UCSD-AML1 (cell line): Measurements from ENCODE around the gene SCG3.

ENCODE experiments used
- DNase-seq: peaks from one replicate; lab custom pipeline; 2025; ENCODE audit not compliant: unreplicated experiment; lab: John Stamatoyannopoulos, UW

The SCG3 gene

DNA sequence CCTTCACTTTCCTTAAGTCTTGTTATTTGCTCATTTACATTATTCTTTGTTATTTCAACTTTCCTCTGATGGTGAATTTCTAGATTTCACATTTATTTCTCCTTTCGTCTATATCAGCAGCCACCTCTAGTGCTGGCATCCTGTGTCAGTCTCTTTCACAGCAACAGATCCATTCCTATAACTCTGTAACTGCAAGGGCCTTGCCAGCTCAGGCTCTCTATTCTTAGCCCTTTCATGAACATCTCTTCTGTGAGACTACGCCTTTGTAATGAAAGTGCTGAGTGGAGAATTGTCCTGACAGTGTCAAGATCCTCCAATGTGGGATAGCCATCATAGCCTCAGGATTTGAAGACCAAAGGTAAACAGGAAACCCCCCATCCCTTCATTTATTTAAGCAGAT is 3.9 kb upstream of the SCG3 start:
- DNase-seq = no peak

DNA sequence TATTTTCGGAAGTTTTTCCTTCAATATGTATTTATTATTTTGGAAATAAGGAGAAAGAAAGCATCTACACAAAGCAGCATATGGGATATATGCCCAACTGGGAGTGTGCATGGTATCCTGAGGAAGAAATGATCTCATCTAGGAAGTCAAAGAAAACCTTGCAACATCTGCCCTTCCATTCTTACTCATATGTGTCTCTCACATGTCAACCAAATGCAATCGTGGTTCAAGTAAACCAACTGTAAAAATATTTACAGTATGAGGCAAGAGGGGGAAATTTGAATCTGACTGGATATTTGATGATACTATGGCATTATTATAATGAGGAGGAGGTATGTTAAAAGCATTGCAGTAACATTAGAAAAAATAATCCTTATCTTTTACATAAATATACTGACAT is 3.2 kb upstream of the SCG3 start:
- no peak for DNase-seq

DNA sequence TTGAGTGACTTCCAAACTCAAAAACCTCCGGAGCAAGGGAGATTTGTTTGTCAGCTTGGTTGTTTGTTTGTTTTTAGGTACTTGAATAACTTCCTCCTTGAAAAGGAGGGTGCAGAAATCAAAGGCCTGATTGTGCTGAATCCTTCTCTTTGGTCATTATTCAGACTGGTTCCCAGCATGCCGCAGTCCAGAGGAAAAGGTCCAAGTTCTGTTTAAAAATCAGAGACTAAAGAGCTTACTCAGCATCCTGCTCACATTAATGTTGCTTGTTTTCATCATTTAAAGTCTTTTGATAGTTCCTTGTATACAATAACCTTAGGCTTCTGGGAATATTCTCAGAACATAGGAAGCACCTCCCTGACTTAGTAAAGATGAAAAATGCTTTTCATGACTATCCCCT is 982 bp upstream of the SCG3 start:
- DNase-seq = no peak

DNA sequence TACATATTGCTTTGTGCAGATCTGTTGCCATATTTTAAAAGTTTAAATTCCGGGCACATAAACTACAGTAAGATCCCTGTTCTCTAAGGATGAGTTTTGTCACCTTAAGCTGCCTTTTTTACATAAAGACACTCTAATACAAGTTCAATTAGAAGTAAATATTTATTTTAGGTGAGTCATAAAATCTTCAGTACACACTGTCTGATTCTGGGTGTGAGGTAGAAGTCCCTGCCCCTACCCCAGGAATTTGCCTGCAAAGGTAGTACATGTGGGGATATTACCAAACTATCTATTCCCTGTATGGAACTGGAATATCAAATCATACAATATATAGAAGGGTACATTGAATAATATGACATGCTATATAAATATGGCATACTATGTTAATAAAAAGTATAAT is 6.3 kb downstream of the SCG3 start:
- no peak for DNase-seq

DNA sequence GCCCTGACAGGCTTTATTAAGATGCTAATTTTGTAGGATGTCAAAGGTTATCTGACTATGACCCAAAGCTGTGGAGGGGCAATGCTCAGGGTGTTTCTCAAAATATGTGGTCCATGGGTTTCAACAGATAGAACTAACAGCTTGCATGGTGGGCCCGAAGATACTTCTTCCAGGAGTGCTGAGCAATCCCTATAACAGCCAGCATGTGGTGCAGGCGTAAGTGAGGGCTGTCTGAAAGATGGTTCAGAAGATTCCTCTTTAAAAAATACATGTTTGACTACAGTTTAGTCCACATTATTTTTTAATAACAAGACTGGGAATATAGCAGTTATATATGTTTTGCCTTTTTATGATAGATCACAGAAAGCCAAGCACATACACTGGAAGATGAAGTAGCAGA is 7.6 kb downstream of the SCG3 start:
- no peak for DNase-seq

DNA sequence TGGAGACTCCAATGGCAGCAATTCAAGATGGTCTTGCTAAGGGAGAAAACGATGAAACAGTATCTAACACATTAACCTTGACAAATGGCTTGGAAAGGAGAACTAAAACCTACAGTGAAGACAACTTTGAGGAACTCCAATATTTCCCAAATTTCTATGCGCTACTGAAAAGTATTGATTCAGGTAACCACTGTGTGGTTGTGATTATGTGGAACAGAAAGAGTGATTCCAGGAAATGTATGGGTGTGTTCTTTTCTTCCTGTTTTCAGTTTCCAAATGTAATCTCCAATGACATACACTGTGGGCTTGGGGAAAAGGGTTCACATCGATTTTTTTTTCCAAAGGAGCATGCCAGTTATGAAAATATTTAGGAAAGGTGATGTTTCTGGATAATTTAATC is 10.9 kb downstream of the SCG3 start:
- DNase-seq = no peak

DNA sequence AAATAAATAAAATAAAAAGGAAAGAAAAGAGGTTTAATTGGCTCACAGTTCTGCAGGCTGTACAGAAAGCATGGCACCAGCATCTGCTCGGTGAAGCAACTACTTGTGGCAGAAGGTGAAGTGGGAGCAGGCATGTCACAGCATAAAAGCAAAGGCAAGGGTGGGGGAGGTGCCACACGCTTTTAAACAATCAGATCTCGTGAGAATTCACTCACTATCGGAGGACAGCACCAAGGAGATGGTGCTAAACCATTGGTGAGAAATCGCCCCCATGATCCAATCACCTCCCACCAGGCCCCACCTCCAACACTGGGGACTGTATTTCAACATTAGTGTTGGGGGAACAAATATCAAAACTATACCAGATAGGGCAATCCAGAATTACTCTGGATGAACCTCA is 15.3 kb downstream of the SCG3 start:
- DNase-seq = no peak

DNA sequence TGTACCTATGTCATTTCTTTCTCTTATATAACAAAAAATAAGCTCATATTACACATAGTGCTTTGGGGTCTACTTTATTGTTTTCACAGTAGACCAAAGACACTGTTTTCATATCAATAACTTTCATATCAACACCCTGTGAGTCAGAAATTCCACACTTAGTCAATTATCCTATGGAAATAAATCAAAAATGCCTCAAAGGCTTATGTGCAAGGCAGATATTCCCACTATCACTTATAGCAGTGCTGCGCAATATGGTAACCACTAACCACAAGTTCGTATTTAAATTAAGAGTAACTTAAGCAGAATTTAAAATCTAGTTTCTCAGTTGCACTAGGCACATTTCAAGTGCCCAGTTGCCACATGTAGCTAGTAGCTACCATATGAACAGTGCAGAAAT is 15.9 kb downstream of the SCG3 start:
- no peak for DNase-seq

DNA sequence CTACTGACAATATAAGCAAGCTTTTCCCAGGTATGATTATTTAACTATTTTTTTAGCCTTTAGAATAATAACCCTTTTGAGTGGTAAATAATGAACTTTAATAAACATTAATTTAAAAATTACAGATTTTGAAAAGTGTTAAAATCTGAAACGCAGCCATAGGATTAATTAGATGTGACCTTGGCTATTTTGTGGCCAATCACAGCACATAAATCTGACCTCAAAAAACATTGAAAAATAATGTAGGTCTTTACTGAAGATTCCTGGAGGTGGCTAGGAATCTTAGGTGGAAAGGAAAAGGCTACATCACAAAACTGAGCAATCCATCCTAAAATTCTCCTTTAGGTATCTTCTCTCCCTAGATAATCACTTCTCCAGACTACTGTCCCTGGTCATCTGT is 18.1 kb downstream of the SCG3 start:
- DNase-seq = no peak

DNA sequence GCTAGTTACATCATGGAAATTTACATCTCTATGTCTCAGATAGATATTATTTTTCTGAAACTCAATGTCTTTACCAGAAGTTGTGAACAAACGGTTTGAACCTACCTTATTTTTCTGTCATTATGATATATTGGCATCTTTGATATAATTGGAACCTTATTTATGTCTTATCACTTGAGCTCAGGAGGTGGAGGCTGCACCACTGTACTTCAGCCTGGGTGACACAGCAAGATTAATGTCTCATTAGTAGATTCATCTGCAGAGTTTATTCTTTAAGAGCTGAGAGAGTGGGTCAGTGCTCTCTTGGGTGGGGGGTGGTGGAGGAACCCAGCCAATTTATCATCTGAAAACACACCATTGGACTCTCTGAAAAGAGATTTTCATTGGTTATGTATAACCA is 21.4 kb downstream of the SCG3 start:
- DNase-seq = no peak

DNA sequence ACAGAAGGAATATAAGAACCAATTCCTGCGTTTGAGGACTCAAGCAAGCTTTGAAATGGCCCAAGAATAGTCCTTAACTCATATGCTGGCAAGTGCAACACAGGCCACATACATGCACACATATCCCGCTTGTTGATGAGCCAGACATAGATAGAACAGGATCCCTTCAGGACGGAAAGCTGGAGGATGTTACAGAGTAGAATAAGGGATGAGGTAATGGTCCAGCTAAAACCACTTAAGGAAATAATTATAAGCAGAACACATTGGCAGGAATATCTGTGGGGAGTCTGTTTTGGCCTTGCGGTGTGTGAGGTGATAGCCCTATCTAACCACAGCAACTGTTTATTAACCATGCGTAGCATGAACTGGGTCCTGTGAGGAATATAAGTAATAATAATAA is 25.0 kb downstream of the SCG3 start:
- no peak for DNase-seq

DNA sequence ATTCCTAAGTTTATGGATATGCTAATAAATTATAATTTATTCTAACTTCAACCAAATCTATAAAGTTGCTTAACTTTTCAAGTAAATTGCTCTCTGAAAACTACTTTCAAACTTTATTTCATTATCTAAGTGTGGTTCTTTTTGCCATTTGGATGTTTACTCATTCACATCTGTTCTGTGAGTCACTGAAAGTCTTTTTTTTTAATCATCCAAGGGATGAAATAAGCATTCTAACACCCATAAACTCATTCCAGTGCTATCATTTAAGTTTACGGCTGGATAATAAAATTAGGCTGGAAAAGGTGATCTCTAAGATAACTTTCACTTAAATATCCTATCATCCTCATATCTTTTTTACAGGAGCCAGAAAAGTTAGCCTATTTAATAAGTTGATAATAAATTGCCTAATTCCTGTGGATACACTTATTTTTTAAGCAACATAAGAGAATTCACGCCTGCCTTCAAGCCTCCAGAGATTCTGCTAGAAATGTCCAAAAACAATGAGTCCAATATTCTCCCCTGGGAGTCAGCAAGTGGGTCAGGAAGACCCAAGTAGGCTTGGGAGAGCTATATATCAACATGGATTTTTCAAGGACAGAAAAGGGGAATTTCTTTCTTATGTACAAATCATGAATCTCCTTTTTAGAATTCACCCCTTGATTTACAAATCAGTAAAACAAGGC is 25.8 kb downstream of the SCG3 start:
- DNase-seq = no peak

DNA sequence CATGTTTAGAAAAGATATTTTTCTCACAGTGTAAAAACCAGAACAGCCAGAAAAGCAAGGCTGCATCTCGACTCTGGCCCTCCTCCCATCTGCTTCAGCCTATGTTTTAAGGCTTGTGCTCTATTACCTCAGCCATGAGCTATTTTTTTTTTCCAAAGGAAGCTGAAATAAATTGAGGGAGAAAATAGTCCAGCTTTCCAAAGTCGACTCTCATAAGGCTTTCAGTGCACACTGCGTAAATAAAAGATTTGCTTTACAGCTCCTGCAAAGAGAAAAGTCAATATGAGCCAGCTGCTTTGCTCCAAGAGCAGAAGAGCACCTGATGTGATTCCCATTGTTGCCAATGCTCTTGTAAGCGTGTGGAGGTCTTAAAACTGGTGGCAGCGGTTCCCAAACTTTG is 26.7 kb downstream of the SCG3 start:
- DNase-seq = no peak

DNA sequence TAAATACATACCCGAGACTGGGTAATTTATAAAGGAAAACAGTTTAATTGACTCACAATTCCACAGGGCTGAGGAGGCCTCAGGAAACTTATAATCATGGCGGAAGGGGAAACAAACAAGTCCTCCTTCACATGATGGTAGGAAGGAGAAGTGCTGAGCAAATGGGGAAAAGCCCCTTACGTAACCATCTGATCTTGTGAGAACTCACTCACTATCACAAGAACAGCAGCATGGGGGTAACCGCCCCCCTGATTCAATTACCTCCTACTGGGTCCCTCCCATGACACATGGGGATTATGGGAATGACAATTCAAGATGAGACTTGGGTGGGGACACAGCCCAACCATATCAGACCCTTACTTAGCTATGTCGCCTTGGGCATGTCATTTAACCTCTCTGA is 27.7 kb downstream of the SCG3 start:
- no peak for DNase-seq

DNA sequence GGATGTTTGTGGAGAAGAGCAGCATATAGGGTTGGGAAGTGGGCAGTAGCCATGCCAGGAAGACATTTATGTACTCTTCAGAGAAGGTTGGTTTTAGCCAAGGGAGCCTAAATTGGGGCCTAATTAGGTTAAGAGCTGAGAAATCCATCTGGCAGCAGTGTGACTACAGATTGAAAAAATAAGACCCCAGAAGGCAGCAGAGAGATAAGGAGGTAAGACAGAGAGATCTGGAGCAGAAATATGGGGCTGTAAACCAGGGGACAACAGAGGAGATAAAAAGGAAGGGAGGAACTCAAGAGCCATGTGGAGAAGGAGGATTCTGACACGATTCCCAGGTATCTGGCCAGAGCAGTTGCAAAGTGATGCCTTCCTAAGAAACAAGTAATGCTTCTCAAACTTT is 32.9 kb downstream of the SCG3 start:
- DNase-seq = no peak

DNA sequence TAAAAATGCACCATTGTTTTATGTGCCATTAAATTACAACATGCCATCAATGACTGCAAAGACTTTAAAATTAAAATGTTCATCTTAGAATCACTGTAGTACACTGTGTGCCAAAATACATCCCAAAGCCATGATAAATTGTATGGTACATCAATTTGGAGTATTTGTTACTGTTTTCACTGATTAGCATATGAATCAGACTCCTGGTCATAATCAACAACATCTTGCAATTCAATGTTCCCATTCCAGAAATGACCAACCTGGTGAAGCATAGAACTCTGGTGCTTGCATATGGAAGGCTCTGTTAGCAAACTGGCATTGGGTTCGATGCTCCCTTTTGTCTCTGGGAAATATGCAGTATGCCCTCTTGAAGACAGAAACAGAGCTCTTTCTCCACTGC is 33.6 kb downstream of the SCG3 start:
- DNase-seq = no peak

DNA sequence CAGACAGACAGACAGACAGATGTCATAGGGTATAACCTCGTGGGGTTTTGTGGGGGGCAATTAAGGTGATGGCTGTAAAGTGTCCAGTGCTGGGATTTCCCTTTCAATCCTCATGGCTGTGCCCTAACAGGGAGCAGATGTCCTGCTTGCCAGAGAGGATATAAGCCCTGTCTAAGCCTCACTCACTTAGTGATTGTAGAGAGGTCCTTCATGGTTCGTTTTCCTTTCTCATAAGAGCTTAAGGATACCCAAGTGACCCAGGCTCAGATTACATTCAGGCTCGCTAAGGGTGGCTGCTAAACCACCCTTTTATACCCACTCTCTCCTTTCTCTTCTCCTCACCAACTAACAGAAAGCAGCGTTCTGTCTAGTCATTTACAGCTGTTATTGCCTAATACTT is 36.9 kb downstream of the SCG3 start:
- DNase-seq = no peak

DNA sequence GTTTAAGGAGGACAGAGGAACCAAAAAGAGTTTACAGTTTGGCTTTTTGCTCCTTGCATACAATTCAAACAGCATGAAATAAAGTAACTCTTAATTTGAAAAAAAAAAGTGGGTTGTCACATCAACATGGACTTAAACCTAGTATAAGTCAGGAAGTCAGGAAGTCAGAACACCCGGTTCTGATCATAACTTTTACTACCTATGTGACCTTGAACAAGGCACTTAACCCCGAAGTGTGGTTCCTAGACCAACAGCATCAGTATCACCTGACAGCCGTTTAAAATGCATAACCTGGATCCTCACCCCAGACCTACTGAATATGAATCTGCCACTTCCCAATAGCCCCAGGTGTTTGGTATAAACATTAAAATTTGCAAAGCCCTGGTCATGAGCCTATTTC is 37.4 kb downstream of the SCG3 start:
- no peak for DNase-seq

DNA sequence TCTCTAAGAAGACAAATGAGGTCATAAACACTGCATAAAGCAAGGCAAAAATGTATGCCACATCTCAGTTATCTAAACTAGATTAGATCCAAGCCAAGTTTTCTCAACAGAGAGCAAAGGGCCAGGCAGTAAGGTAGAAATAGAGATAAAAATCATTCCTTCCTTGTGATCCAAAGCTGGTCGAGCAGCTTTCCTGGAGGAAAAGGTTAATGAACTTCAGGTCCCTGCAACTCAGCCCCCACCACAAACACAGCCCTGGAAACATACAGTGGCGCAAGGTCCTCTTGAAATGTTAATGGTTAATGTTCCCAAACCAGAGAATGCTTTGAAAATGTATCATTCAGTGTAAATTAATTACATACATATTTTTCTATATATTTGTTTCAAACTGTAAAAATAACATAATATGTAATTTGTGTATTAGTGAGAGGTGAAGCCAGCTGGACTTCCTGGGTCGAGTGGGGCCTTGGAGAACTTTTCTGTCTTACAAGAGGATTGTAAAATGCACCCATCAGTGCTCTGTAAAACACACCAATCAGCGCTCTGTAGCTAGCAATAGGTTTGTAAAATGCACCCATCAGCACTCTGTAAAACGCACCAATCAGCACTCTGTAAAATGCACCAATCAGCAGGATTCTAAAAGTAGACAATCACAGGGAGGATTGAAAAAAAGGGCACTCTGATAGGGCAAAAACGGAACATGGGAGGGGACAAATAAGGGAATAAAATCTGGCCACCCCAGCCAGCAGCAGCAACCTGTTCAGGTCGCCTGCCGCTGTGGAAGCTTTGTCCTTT is 39.1 kb downstream of the SCG3 start:
- no peak for DNase-seq

DNA sequence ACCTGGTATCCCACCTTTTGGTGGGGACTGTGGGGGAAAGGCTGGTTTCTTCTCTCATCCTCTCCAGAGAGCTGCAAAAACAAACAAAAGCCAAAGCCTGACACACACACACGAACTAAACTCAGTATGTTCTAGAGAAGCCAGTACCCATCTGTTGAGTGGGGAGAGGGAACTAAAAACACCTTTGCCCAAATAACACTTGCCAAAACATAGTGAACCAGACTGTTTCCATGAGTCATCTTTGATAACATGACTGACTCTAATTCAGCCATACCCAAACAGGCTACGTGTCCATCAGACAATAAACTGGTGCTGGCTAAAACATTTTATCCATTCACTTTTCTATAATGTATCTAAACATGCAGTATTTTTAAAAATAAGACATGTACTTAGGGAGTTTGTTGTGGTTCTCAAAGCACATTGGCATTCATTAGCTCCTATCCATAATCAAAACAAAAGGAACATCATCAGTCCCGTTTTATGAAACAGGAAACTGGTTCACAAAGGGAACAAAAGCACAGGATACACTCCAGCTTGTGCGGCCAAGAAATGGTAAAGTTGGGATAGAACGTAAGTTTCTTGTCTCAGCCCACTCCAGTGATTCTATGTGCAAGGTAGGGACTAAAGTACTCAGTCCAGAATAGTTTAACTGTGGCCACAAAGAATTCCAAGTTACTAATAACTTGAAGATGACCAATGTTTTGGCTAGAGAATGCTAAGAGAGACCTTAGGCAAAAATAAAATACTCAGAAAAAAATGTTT is 40.1 kb downstream of the SCG3 start:
- DNase-seq = no peak

DNA sequence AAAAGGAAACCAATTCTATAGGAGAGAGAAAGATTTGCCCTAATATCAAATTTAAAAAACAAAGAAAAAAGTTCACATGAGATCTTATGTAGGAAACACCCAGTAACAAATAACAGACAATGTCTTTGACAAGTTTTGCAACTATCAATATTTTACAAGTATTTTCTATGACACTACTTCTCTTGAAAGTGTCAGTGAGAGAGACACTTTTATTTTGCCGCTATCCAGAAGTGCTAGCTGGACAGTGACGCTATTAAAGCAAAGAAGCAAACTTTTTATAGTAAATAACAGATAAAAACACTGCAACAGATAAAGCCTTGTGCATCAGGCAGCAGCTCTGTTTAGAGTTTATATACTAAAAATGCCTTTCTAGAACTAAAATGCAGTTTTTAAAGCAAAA is 42.9 kb downstream of the SCG3 start:
- no peak for DNase-seq

DNA sequence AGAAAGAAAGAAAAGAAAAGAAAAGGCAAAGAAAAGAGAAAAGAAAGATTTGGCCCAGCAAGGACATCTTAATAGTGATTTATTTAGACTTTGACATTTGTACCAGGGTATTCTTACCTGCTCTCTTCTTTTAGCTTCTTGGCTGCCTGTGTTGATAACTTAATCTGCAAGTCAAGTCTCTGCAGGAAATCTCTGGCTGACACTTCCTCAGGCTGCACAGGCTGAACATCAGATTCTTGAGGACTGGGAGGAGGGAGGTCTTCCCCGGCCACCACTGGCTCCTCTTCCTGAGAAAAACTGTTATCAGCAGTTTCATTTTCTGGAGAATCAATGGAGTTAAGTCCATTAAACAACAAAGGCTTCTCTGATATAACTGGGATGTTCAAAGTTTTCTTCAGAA is 43.4 kb downstream of the SCG3 start:
- no peak for DNase-seq
